Parathyroid adenoma (tissue), 2 donors: ENCODE data around the gene IL27RA.

Experiments used
- H2AFZ ChIP-seq: fragments of 300-600 bp; sonication (generic); one replicate; pipeline ENCODE4 v1.7.0; 2017; ENCODE audit warnings: antibody characterized with exemption, mild to moderate bottlenecking
- H3K27ac ChIP-seq: fragments of 300-600 bp; sonication (generic); one replicate; pipeline ENCODE4 v1.7.0; 2017
- H3K27me3 ChIP-seq: fragments of 300-600 bp; sonication (generic); one replicate; pipeline ENCODE4 v1.7.0; 2017; ENCODE audit warnings: low read length; ENCODE audit not compliant: control insufficient read depth, insufficient read depth
- H3K36me3 ChIP-seq: fragments of 300-600 bp; sonication (generic); one replicate; pipeline ENCODE4 v1.7.0; 2017; ENCODE audit warnings: low read length; ENCODE audit not compliant: control insufficient read depth, insufficient read depth
- H3K4me1 ChIP-seq: fragments of 300-600 bp; sonication (generic); one replicate; pipeline ENCODE4 v1.7.0; 2017; ENCODE audit warnings: control low read depth
- H3K4me2 ChIP-seq: fragments of 300-600 bp; sonication (generic); one replicate; pipeline ENCODE4 v1.7.0; 2017; ENCODE audit warnings: low read length
- H3K4me3 ChIP-seq: fragments of 300-600 bp; sonication (generic); one replicate; pipeline ENCODE4 v1.7.0; 2017; ENCODE audit warnings: low read depth, low read length
- H3K79me2 ChIP-seq: fragments of 300-600 bp; sonication (generic); one replicate; pipeline ENCODE4 v1.7.0; 2017; ENCODE audit warnings: control low read depth
- H3K9ac ChIP-seq: fragments of 300-600 bp; sonication (generic); one replicate; pipeline ENCODE4 v1.7.0; 2017; ENCODE audit warnings: mild to moderate bottlenecking
- H3K9me3 ChIP-seq: fragments of 300-600 bp; sonication (generic); one replicate; pipeline ENCODE4 v1.7.0; 2017; ENCODE audit warnings: low read length; ENCODE audit not compliant: control insufficient read depth
- CTCF ChIP-seq: fragments of 300-600 bp; sonication (generic); IDR thresholded peaks from one replicate; pipeline ENCODE4 v1.7.0; 2017; ENCODE audit warnings: antibody characterized with exemption, mild to moderate bottlenecking
- donor health status: primary hyperparathyroidism.

Gene IL27RA

DNA sequence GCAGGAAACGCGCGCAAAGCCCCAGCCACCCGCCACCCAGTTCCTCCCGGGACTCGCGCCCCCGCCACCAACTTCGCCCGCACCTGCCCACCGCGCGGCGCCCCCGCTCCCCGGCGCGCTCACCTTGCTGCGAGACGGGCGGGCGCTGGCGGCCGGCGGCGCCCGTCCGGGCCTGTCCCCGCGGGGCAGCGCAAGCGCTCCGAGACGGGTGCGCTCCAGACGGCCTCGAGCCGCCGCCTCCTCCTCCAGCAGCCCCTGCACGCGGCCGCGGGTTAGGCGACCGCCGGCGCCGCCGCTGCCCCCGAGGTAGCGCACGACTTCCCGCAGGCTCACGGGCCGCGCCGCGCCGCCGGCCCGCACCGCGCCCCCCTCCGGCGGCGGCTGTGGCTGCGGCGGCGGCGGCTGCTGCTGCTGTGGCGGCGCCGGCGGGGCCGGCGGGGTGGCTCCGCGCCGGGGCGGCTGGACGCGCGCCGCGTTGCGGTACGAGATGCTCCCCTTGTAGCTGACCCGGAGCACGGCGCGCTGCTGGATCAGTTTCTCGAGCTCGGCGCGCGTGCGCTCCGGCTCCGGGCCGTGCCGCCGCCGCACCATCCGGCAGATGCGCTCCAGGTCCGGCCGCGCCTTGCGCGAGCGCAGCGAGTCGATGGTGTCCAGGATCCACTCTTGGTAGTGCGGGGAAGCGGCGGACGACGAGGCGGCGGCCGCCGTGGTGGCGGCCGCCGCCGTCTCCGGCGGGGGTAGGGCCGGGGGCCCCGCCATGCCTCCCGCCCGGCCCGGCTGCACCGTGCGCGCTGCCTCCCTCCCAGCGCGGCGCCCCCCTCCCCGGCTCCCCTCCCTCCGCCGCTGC lies 58.3 kb downstream of the IL27RA start:
- Histone ChIP-seq H3K79me2 (no peaks in the 10 kb centered on the region), H3K9me3 (no peaks in the 10 kb centered on the region), H2AFZ (peak overlapping the region; percentile 79), H3K27me3 (no peaks in the 10 kb centered on the region), H3K36me3 (no peaks in the 10 kb centered on the region), H3K4me1 (peaks cover 5% of the 10 kb centered on the region), H3K4me2 (peak overlapping the region; percentile 66), H3K4me3 (peak overlapping the region; percentile 39), H3K27ac (no peak overlapping the region), H3K9ac (no peak overlapping the region)
- no peak for TF ChIP-seq CTCF

GRCh38 chr19:14090509-14091080 lies 59.0 kb downstream of the IL27RA start, which contains the start of gene SAMD1:
Gene SAMD1, minus strand, starts transcription at chr19:14090751.
- no peak within 1 kb of the TSS for H3K9ac ChIP-seq
- peak within 1 kb of the TSS; percentile 100 for H3K4me2 ChIP-seq

GRCh38 chr19:14091081-14091812 lies 59.7 kb downstream of the IL27RA start:
- H3K27me3 ChIP-seq = no peaks in the 10 kb centered on the region
- H3K4me2 ChIP-seq = peak overlapping the region; percentile 100
- H3K4me3 ChIP-seq = peak overlapping the region; percentile 87
- peak overlapping the region; percentile 80 for H3K27ac ChIP-seq
- no peaks in the 10 kb centered on the region for H3K9me3 ChIP-seq
- no peaks in the 10 kb centered on the region for H3K36me3 ChIP-seq
- no peaks in the 10 kb centered on the region for H3K79me2 ChIP-seq
- H2AFZ ChIP-seq = peak overlapping the region; percentile 90
- H3K4me1 ChIP-seq = peaks cover 5% of the 10 kb centered on the region
- no peak overlapping the region for H3K9ac ChIP-seq
- TF ChIP-seq CTCF = peak; percentile 31

More at GRCh38 chr19:14090509-14091080, 59.0 kb downstream of the IL27RA start, which contains the start of gene SAMD1:
- peak within 1 kb of the TSS; percentile 87 for H3K4me3 ChIP-seq
- peak within 1 kb of the TSS; percentile 80 for H3K27ac ChIP-seq
- H3K9me3 ChIP-seq = no peaks in the 10 kb centered on the region
- no peaks in the 10 kb centered on the region for H3K79me2 ChIP-seq
- no peaks in the 10 kb centered on the region for H3K36me3 ChIP-seq
- no peaks in the 10 kb centered on the region for H3K27me3 ChIP-seq
- no peak for TF ChIP-seq CTCF
- peak within 1 kb of the TSS; percentile 90 for H2AFZ ChIP-seq
- peaks cover 5% of the 10 kb centered on the region for H3K4me1 ChIP-seq

GRCh38 chr19:14091813-14092462 lies 60.4 kb downstream of the IL27RA start:
- peak overlapping the region; percentile 80 for H3K27ac ChIP-seq
- H3K4me2 ChIP-seq = peak overlapping the region; percentile 100
- no peaks in the 10 kb centered on the region for H3K36me3 ChIP-seq
- no peaks in the 10 kb centered on the region for H3K79me2 ChIP-seq
- no peaks in the 10 kb centered on the region for H3K9me3 ChIP-seq
- H3K4me1 ChIP-seq = peaks cover 5% of the 10 kb centered on the region
- H2AFZ ChIP-seq = peak overlapping the region; percentile 90
- no peak overlapping the region for H3K9ac ChIP-seq
- H3K4me3 ChIP-seq = peak overlapping the region; percentile 87
- no peaks in the 10 kb centered on the region for H3K27me3 ChIP-seq
- no peak for TF ChIP-seq CTCF
